ENCODE data around the gene SPIN4. TPM values are rescaled to one million over a fixed set of nuclear protein-coding genes. Genes with fewer than 3 reads are reported as not detected.
"Not testable (repeated sequence)": the region's sequence is repeated elsewhere in the genome, so short reads cannot be mapped to it uniquely, and the experiment has no call there.

The SPIN4 gene
- total RNA-seq (6.9 and 7.5 TPM in 2 replicates), polyA plus RNA-seq (3.6 and 3.7 TPM in 2 replicates)

DNA sequence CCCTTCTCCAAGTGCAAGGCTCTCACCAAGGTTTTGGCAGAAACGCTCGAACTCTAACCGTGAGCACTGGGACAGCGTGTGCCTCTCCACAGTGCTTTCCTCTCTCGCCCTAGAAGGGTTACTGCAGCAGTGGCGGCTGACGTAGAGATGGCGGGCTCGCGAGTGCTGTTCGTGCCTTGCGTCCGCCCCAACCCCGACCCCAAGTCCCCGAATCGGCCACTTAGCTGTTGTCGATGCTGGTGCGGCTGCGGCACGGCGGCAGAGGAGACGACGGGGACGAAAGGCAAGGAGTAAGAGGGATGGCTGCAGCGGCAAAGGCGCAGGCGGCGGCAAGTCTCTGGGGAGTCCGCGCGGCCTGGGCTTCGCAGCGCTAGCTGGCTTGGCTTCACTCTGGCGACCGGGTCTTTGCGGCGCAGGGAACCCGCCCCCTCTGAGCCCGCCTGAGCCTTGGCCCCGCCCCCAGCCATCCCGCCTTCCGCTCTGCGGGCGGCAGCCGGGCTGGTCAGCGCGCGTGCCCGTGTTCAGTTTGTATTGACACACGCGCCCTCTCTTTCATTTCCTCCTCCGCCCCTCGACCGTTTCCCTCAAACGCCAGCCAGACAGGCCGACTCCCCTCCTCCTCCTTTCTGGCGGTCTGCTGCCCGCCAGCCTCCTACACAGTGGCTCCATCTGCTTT is at the start of gene SPIN4:
Gene SPIN4, minus strand, starts transcription at position 392 of the 676 bp plus-strand sequence. CDS start 513 bp downstream, outside the sequence.
- Histone ChIP-seq H3K27me3 (no peaks in the 10 kb centered on the region), H3K4me1 (ENCODE audit: insufficient read depth) (peaks cover 4% of the 10 kb centered on the region), H3K4me2 (peak within 1 kb of the TSS; percentile 77), H3K27ac (peak within 1 kb of the TSS; percentile 89), H3K9me3 (ENCODE audit: low read depth) (no peaks in the 10 kb centered on the region), H4K20me1 (ENCODE audit: insufficient read depth, poor library complexity, severe bottlenecking) (no peaks in the 10 kb centered on the region), H2AFZ (peak within 1 kb of the TSS; percentile 64), H3K36me3 (replicated peaks; ENCODE audit: insufficient read depth, low read depth) (no peaks in the 10 kb centered on the region), H3K79me2 (peaks cover 4% of the 10 kb centered on the region), H3K9me2 (replicated peaks; ENCODE audit: insufficient read depth) (no peaks in the 10 kb centered on the region), H3K4me3 (peak within 1 kb of the TSS; percentile 80)
- TF ChIP-seq, protein P1, sequence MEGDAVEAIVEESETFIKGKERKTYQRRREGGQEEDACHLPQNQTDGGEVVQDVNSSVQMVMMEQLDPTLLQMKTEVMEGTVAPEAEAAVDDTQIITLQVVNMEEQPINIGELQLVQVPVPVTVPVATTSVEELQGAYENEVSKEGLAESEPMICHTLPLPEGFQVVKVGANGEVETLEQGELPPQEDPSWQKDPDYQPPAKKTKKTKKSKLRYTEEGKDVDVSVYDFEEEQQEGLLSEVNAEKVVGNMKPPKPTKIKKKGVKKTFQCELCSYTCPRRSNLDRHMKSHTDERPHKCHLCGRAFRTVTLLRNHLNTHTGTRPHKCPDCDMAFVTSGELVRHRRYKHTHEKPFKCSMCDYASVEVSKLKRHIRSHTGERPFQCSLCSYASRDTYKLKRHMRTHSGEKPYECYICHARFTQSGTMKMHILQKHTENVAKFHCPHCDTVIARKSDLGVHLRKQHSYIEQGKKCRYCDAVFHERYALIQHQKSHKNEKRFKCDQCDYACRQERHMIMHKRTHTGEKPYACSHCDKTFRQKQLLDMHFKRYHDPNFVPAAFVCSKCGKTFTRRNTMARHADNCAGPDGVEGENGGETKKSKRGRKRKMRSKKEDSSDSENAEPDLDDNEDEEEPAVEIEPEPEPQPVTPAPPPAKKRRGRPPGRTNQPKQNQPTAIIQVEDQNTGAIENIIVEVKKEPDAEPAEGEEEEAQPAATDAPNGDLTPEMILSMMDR (IDR thresholded peaks at IDR 0.05; ENCODE audit: poor library complexity) = no peak
- no peak for TF ChIP-seq EZH2 (IDR thresholded peaks at IDR 0.05; ENCODE audit: borderline replicate concordance)
- TF ChIP-seq EZH2phosphoT487 (IDR thresholded peaks at IDR 0.05; ENCODE audit: low read depth, severe bottlenecking, unreplicated experiment) = no peak
- DNase-seq (ENCODE audit: low spot score) = peak; percentile 92
- WGBS (ENCODE audit: low lambda C conversion rate, missing lambda C conversion rate) = 37% methylated on average over 40 of the region's 58 CpGs

DNA sequence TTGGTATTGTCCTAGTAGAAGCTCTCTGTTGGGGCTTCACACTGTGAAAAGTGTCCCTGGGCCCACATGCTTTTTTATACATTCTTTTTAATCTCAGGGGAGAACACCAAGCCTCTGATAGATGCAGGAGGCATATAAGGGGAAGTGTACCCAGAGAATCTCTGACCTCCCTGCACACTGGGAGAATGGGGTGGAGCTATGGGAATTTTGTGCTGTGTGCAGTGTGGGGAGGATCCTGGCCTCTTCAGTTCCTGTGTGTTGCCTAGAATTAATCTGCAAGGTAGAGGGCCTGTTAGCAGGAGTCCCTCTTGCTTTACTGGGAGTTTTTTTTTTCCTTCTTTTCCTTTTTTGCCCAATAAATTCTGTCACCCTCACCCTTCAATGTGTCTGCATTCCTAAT is 49.2 kb upstream of the SPIN4 start:
- Histone ChIP-seq H3K27ac (no peak overlapping the region), H4K20me1 (ENCODE audit: insufficient read depth, poor library complexity, severe bottlenecking) (no peaks in the 10 kb centered on the region), H3K9me3 (ENCODE audit: low read depth) (peaks cover 6% of the 10 kb centered on the region), H3K4me2 (no peak overlapping the region), H2AFZ (no peak overlapping the region), H3K4me1 (ENCODE audit: insufficient read depth) (no peaks in the 10 kb centered on the region), H3K9me2 (replicated peaks; ENCODE audit: insufficient read depth) (no peaks in the 10 kb centered on the region), H3K27me3 (no peaks in the 10 kb centered on the region), H3K79me2 (no peaks in the 10 kb centered on the region), H3K36me3 (replicated peaks; ENCODE audit: insufficient read depth, low read depth) (no peaks in the 10 kb centered on the region), H3K4me3 (no peak overlapping the region)
- no peak for TF ChIP-seq EZH2 (IDR thresholded peaks at IDR 0.05; ENCODE audit: borderline replicate concordance)
- TF ChIP-seq EZH2phosphoT487 (IDR thresholded peaks at IDR 0.05; ENCODE audit: low read depth, severe bottlenecking, unreplicated experiment) = no peak
- TF ChIP-seq, protein P1 (IDR thresholded peaks at IDR 0.05; ENCODE audit: poor library complexity) = no peak
- DNase-seq (ENCODE audit: low spot score) = no peak

DNA sequence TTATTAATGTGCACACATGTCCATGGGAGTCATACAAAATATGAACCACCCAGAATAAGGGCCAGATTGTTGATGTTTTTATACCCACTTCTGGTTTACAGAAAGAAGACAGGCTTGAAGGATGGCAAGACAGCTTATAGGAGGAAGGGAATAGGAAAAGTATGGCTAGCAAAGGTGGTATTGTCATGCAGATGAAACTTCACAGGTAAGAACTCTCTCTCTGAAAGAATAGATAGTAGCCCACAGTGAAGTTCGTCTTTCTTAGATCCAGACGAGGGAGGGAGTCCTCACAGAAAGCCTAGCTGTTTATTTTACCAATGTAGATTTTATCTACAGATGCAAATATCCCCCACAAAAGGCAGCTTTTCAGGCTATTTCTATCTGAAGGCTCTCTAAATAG is 43.7 kb upstream of the SPIN4 start:
- no peak overlapping the region for H3K27ac ChIP-seq
- H3K9me2 ChIP-seq (replicated peaks; ENCODE audit: insufficient read depth) = no peaks in the 10 kb centered on the region
- WGBS (ENCODE audit: low lambda C conversion rate, missing lambda C conversion rate) = 35% methylated on average over 2 of the region's 2 CpGs
- no peaks in the 10 kb centered on the region for H3K27me3 ChIP-seq
- H3K9me3 ChIP-seq (ENCODE audit: low read depth) = peaks cover 6% of the 10 kb centered on the region
- H2AFZ ChIP-seq = no peak overlapping the region
- H3K4me2 ChIP-seq = no peak overlapping the region
- H3K4me1 ChIP-seq (ENCODE audit: insufficient read depth) = no peaks in the 10 kb centered on the region
- H3K36me3 ChIP-seq (replicated peaks; ENCODE audit: insufficient read depth, low read depth) = no peaks in the 10 kb centered on the region
- H3K79me2 ChIP-seq = no peaks in the 10 kb centered on the region
- no peaks in the 10 kb centered on the region for H4K20me1 ChIP-seq (ENCODE audit: insufficient read depth, poor library complexity, severe bottlenecking)
- no peak overlapping the region for H3K4me3 ChIP-seq
- DNase-seq (ENCODE audit: low spot score) = no peak
- TF ChIP-seq, protein P1 (IDR thresholded peaks at IDR 0.05; ENCODE audit: poor library complexity) = no peak
- TF ChIP-seq EZH2 (IDR thresholded peaks at IDR 0.05; ENCODE audit: borderline replicate concordance) (no peak), EZH2phosphoT487 (IDR thresholded peaks at IDR 0.05; ENCODE audit: low read depth, severe bottlenecking, unreplicated experiment) (no peak)

DNA sequence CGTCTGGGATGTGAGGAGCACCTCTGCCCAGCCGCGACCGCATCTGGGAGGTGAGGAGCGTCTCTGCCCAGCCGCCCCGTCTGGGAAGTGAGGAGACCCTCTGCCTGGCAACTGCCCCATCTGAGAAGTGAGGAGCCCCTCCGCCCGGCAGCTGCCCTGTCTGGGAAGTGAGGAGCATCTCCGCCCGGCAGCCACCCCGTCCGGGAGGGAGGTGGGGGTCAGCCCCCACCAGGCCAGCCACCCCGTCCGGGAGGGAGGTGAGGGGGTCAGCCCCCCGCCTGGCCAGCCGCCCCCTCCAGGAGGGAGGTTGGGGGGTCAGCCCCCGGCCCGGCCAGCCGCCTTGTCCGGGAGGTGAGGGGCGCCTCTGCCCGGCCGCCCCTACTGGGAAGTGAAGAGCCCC is 42.0 kb upstream of the SPIN4 start:
- H3K4me2 ChIP-seq; H3K9me3 ChIP-seq (ENCODE audit: low read depth); H3K4me1 ChIP-seq (ENCODE audit: insufficient read depth); H3K4me3 ChIP-seq; H2AFZ ChIP-seq; H3K27me3 ChIP-seq; H3K79me2 ChIP-seq; H4K20me1 ChIP-seq (ENCODE audit: insufficient read depth, poor library complexity, severe bottlenecking); H3K27ac ChIP-seq; H3K9me2 ChIP-seq (replicated peaks; ENCODE audit: insufficient read depth); H3K36me3 ChIP-seq (replicated peaks; ENCODE audit: insufficient read depth, low read depth); DNase-seq (ENCODE audit: low spot score): not testable (repeated sequence)
- 92% methylated on average over 9 of the region's 24 CpGs for WGBS (ENCODE audit: low lambda C conversion rate, missing lambda C conversion rate)
